ENCODE results near the gene SYT17.

The SYT17 gene

GRCh38 chr16:19242987-19243575 is 75.0 kb downstream of the SYT17 start:
- FAIRE-seq (no peak), DNase-seq (ENCODE audit: insufficient read length) (no peak)
- TF ChIP-seq TAF1 (IDR thresholded peaks at IDR 0.05; ENCODE audit: borderline replicate concordance, low read depth, low read length) (no peak), POLR2A (IDR thresholded peaks at IDR 0.05; ENCODE audit: low read depth, low read length) (no peak), POLR2AphosphoS5 (IDR thresholded peaks at IDR 0.05; ENCODE audit: low read depth, low read length) (no peak)

- TF ChIP-seq TAF1 (IDR thresholded peaks at IDR 0.05; ENCODE audit: borderline replicate concordance, low read depth, low read length) (no peak), POLR2A (IDR thresholded peaks at IDR 0.05; ENCODE audit: low read depth, low read length) (no peak), POLR2AphosphoS5 (IDR thresholded peaks at IDR 0.05; ENCODE audit: low read depth, low read length) (no peak)
- FAIRE-seq (no peak), DNase-seq (ENCODE audit: insufficient read length) (no peak)
These were observed 77.4 kb downstream of the SYT17 start for GRCh38 chr16:19245326-19245925.

DNA sequence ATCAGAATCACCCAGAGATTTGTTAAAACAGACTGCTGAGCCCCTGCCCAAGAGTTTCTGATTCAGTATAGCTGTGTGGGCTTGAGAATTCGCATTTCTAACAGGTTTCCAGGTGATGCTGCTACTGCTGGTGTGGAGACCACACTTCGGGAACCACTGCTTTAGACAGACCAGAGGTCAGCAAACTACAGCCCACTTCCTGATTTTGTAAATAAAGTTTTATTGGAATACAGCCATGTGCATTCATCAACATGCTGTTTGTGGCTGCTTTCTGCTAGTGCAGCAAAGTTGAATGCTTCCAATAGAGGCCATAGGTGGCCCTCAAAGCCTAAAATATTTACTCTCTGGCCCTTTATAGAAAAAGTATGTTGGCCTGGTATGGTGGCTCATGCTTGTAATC is 84.9 kb downstream of the SYT17 start:
- no peak for FAIRE-seq
- TF ChIP-seq TAF1 (IDR thresholded peaks at IDR 0.05; ENCODE audit: borderline replicate concordance, low read depth, low read length), result no peak
- TF ChIP-seq POLR2AphosphoS5 (IDR thresholded peaks at IDR 0.05; ENCODE audit: low read depth, low read length), result no peak
- TF ChIP-seq POLR2A (IDR thresholded peaks at IDR 0.05; ENCODE audit: low read depth, low read length), result no peak

GRCh38 chr16:19254611-19255010 is 86.6 kb downstream of the SYT17 start:
- DNase-seq (ENCODE audit: insufficient read length) (no peak), FAIRE-seq (no peak)
- TF ChIP-seq TAF1 (IDR thresholded peaks at IDR 0.05; ENCODE audit: borderline replicate concordance, low read depth, low read length) (no peak), POLR2A (IDR thresholded peaks at IDR 0.05; ENCODE audit: low read depth, low read length) (no peak), POLR2AphosphoS5 (IDR thresholded peaks at IDR 0.05; ENCODE audit: low read depth, low read length) (no peak)

More for the DNA sequence above, 84.9 kb downstream of the SYT17 start:
- DNase-seq (ENCODE audit: insufficient read length), result no peak

- no peak for DNase-seq (ENCODE audit: insufficient read length)
- FAIRE-seq, result no peak
- no peak for TF ChIP-seq POLR2AphosphoS5 (IDR thresholded peaks at IDR 0.05; ENCODE audit: low read depth, low read length)
- no peak for TF ChIP-seq TAF1 (IDR thresholded peaks at IDR 0.05; ENCODE audit: borderline replicate concordance, low read depth, low read length)
- no peak for TF ChIP-seq POLR2A (IDR thresholded peaks at IDR 0.05; ENCODE audit: low read depth, low read length)
These were observed 96.2 kb downstream of the SYT17 start for GRCh38 chr16:19264123-19264673.

GRCh38 chr16:19265380-19265930 is 97.4 kb downstream of the SYT17 start:
- no peak for TF ChIP-seq POLR2AphosphoS5 (IDR thresholded peaks at IDR 0.05; ENCODE audit: low read depth, low read length)
- no peak for TF ChIP-seq POLR2A (IDR thresholded peaks at IDR 0.05; ENCODE audit: low read depth, low read length)
- no peak for TF ChIP-seq TAF1 (IDR thresholded peaks at IDR 0.05; ENCODE audit: borderline replicate concordance, low read depth, low read length)
- FAIRE-seq (no peak), DNase-seq (ENCODE audit: insufficient read length) (no peak)

DNA sequence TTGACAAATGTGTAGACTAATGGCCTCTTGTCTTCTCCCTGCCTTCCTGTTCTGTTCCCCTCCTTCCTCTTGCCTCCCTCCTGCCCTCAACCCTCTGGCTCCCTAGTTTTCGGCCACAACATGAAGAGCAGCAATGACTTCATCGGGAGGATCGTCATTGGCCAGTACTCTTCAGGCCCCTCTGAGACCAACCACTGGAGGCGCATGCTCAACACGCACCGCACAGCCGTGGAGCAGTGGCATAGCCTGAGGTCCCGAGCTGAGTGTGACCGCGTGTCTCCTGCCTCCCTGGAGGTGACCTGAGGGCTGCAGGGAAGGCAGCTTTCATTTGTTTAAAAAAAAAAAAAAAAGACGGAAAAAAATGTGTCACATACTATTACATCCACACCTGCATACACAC is 98.7 kb downstream of the SYT17 start:
- TF ChIP-seq TAF1 (IDR thresholded peaks at IDR 0.05; ENCODE audit: borderline replicate concordance, low read depth, low read length), result no peak
- no peak for TF ChIP-seq POLR2AphosphoS5 (IDR thresholded peaks at IDR 0.05; ENCODE audit: low read depth, low read length)
- no peak for TF ChIP-seq POLR2A (IDR thresholded peaks at IDR 0.05; ENCODE audit: low read depth, low read length)
- DNase-seq (ENCODE audit: insufficient read length) (no peak), FAIRE-seq (no peak)

DNA sequence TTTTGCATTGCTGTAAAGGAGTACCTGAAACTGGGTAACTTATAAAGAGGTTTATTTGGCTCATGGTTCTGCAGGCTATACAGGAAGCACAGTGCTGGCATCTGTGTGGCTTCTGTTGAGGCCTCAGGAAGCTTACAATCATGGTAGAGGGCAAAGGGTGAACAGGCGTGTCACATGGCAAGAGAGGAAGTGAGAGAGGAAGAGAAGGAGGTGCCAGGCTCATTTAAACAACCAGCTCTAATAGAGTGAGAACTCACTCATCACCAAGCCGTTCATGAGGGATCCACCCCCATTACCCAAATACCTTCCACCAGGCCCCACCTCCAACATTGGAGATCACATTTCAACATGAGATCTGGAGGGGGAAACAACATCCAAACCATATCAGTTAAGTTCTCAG is 101.1 kb downstream of the SYT17 start:
- DNase-seq (ENCODE audit: insufficient read length) (no peak), FAIRE-seq (no peak)
- TF ChIP-seq POLR2AphosphoS5 (IDR thresholded peaks at IDR 0.05; ENCODE audit: low read depth, low read length) (no peak), TAF1 (IDR thresholded peaks at IDR 0.05; ENCODE audit: borderline replicate concordance, low read depth, low read length) (no peak), POLR2A (IDR thresholded peaks at IDR 0.05; ENCODE audit: low read depth, low read length) (no peak)

DNA sequence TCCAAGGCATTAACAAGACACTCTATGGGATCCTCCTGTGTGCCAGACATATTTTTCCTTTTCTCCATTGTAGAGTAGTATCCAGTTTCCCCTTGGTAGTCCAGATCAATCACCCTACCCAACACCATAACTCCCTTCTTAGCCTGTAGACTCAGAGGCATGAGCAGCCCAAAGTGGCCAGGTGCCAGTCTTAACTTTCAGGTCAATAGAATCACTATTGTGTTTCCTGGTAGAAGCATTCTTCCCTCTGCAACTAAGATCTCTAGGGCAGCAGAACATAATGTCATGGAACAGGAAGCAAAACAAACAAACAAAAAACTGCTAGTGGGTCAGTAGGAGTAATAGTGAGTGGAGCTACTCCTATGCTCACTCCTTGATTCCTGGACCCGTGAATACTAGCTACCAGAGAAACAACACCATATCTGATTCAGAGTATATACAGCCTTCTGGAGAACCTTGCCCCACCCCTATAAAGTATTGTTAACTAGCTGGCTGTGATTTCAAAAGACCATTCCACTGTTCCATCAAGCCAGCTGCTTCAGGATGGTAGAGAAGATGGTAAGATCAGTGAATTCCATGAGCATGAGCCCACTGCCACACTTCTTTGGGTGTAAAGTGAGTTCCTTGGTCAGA is 106.2 kb downstream of the SYT17 start:
- DNase-seq (ENCODE audit: insufficient read length) (no peak), FAIRE-seq (no peak)
- TF ChIP-seq POLR2AphosphoS5 (IDR thresholded peaks at IDR 0.05; ENCODE audit: low read depth, low read length), result no peak
- TF ChIP-seq POLR2A (IDR thresholded peaks at IDR 0.05; ENCODE audit: low read depth, low read length), result no peak
- no peak for TF ChIP-seq TAF1 (IDR thresholded peaks at IDR 0.05; ENCODE audit: borderline replicate concordance, low read depth, low read length)

- DNase-seq (ENCODE audit: insufficient read length) (no peak), FAIRE-seq (no peak)
These were observed 110.4 kb downstream of the SYT17 start for GRCh38 chr16:19278403-19278802.

DNA sequence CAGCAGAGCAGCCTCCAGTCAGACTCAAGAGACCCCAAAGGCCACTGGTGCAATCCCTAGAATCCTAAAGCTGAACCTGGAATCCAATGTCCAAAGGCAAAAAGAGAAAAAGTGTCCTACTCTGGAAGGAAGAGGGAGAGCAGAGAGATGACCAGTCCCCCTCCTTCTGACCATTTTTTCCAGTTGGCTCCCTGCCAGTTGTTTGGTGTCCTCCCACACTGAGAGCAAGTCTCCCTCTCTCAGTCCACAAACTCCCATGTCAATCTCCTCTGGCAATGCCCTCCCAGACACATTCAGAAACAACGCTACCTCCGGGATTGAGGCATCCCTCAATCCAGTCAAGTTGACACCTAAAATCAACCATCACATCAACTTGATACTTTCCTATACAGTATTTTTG is 113.2 kb downstream of the SYT17 start:
- DNase-seq (ENCODE audit: insufficient read length) (no peak), FAIRE-seq (no peak)
- TF ChIP-seq TAF1 (IDR thresholded peaks at IDR 0.05; ENCODE audit: borderline replicate concordance, low read depth, low read length), result no peak
- TF ChIP-seq POLR2A (IDR thresholded peaks at IDR 0.05; ENCODE audit: low read depth, low read length), result no peak

More at GRCh38 chr16:19278403-19278802, 110.4 kb downstream of the SYT17 start:
- TF ChIP-seq POLR2A (IDR thresholded peaks at IDR 0.05; ENCODE audit: low read depth, low read length) (no peak), POLR2AphosphoS5 (IDR thresholded peaks at IDR 0.05; ENCODE audit: low read depth, low read length) (no peak), TAF1 (IDR thresholded peaks at IDR 0.05; ENCODE audit: borderline replicate concordance, low read depth, low read length) (no peak)
